Erythroblast (primary cell): ENCODE measurements around the gene GIMAP4.

ENCODE experiments used
- GATA1 ChIP-seq: IDR thresholded peaks from 2 replicates; pipeline ENCODE4 v1.6.1; 2011; ENCODE audit warnings: low read depth, mild to moderate bottlenecking, control low read depth, low read length, moderate library complexity
- POLR2A ChIP-seq: IDR thresholded peaks from 2 replicates; pipeline ENCODE4 v1.6.1; 2011; ENCODE audit warnings: mild to moderate bottlenecking, low read length

- TF ChIP-seq POLR2A (no peak), GATA1 (no peak)
Observed at GRCh38 chr7:150620617-150621371, 53.6 kb downstream of the GIMAP4 start.
